Activated naive CD8-positive, alpha-beta T cell treated with anti-CD3 and anti-CD28 coated beads for 36 hours (primary cell): ENCODE results near the gene SMAD1. TPM values are rescaled to one million over a fixed set of nuclear protein-coding genes. Genes with fewer than 3 reads are reported as not detected.

Source experiments
- DNase-seq: peaks from one replicate; pipeline ENCODE4 v3.0.0; 2021
- H3K27ac Mint-ChIP-seq: one replicate; pipeline ENCODE4 v1.8.0; 2022; ENCODE audit warnings: mild to moderate bottlenecking, moderate library complexity, mixed read lengths
- H3K27me3 Mint-ChIP-seq: one replicate; pipeline ENCODE4 v1.8.0; 2022; ENCODE audit warnings: mild to moderate bottlenecking, mixed read lengths
- H3K36me3 Mint-ChIP-seq: one replicate; pipeline ENCODE4 v1.8.0; 2021; ENCODE audit warnings: mild to moderate bottlenecking, mixed read lengths
- H3K4me1 Mint-ChIP-seq: one replicate; pipeline ENCODE4 v1.8.0; 2021; ENCODE audit warnings: mixed read lengths
- H3K4me3 Mint-ChIP-seq: one replicate; pipeline ENCODE4 v1.8.0; 2022; ENCODE audit warnings: mild to moderate bottlenecking, moderate library complexity, mixed read lengths
- H3K9me3 Mint-ChIP-seq: one replicate; pipeline ENCODE4 v1.8.0; 2022; ENCODE audit warnings: mixed read lengths
- total RNA-seq, 2 experiments: library from RNA; stranded (reverse); gene quantifications; one replicate each; pipeline ENCODE4 v1.2.3, GENCODE V29; 2021

Gene SMAD1
- total RNA-seq, 2 experiments from 2014 or later: 1.2 to 1.7 TPM

DNA sequence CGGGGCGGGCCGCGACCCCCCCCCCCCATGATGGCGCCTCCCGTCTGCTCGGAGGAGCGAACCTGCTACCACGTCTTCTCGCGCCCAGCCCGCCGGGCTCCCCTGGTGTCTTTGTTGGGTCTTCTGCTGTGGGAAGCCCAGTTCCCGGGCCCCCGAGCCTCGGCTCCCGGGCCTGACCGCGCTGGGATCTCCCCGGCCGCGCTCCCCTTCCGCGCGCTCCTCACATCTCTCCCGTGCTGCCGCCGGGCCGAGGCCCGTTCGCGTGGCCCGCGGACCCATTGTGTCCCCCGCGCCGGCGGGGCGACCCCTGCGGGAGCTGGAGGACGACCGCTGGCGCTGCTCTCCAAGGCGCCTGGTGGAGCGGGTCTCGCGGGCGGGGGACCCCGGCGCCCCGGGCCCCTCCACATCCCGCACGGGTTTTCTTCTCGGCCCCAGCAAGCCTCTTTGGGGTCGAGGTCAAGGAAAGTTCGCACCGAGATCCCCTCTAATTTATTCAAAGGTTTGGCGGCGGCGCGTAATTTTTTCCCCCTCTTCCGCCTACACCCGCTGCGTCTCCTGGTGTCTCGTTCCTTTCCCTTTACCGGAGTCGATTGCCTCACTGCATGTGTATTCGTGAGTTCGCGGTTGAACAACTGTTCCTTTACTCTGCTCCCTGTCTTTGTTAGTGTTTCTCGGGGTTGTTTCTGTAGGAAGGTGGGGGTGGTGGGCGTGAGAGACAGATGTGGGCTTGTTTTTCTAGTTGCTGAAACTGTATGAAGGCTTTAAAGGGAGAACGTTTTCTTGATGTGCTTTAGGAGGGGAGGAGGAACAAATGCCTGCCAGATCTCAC lies 770 bp downstream of the SMAD1 start:
- H3K4me1 Mint-ChIP-seq: peaks cover 7% of the 10 kb centered on the region
- H3K4me3 Mint-ChIP-seq: no peak overlapping the region
- peaks cover 3% of the 10 kb centered on the region for H3K36me3 Mint-ChIP-seq
- peak; percentile 82 for DNase-seq
- peaks cover 51% of the 10 kb centered on the region for H3K27me3 Mint-ChIP-seq
- H3K27ac Mint-ChIP-seq: peak overlapping the region; percentile 70
- H3K9me3 Mint-ChIP-seq: peaks cover 3% of the 10 kb centered on the region

DNA sequence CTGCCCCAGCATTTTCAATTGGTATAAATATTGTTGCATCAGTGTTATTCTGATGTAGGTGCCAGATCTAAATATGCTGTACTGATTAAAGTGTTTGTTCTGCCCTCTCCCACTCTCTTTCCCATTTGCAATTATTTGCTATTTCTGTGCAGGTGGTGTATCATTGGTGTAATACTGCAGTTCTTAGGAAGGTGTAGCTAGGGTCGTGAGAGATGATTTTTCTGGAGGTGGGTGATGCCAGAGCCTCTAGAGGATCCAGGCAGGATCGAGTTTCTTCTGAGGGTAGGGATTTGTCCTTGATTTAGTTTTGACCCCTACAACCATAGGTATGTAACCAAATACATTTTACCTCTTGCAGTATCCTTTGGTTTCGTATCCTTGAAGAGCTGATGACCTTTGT lies 1.9 kb downstream of the SMAD1 start:
- Mint-ChIP-seq H3K4me3 (no peak overlapping the region), H3K27me3 (peaks cover 44% of the 10 kb centered on the region), H3K27ac (no peak overlapping the region), H3K4me1 (peaks cover 9% of the 10 kb centered on the region), H3K36me3 (peaks cover 3% of the 10 kb centered on the region), H3K9me3 (peaks cover 3% of the 10 kb centered on the region)
- no peak for DNase-seq

DNA sequence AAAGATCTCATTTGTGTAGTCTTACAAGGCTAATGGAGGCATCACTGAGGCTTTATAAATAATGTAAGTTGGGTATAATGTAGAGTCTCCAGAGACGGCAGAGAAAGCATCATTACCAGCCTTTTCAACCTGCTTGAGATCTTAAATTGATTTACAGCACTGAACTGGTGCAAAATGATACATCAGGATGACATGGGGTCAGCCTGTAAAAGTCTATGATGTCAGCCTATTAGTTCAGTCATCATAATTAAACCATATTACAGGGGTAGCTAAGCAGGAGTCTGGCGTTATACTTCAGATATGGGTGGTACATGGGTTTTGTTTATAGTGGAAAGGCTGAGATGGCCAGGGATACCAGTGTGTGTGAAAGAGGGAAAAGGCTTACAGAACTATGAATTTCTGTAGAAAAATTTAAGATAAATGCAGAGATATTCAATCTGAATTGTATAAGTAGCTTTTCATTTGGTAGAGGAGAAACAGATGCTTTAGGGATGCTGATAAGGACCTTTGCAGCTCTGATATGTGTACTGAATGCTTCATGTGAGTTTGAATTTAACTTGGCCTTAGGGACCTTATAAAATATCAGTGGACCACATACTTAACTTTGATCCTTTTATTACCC lies 2.7 kb downstream of the SMAD1 start:
- Mint-ChIP-seq H3K36me3 (peaks cover 3% of the 10 kb centered on the region), H3K4me1 (peaks cover 9% of the 10 kb centered on the region), H3K9me3 (peaks cover under 1% of the 10 kb centered on the region), H3K27ac (no peak overlapping the region), H3K4me3 (no peak overlapping the region), H3K27me3 (peaks cover 36% of the 10 kb centered on the region)
- DNase-seq: no peak

DNA sequence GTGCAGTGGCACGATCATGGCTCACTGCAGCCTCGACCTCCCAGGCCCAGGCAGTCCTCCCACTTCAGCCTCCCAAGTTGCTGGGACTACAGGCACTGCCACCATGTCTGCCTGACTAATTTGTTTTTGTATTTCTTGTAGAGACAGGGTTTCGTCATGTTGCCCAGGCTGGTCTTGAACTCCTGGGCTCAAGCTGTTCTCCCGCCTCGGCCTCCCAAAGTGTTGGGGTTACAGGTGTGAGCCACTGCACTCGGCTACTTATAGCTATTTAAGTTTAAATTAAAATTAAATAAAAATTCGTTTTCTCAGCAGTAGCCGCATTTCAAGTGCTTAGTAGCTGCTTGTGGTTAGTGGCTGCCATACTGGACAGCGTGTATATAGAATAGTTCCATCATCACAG lies 3.5 kb downstream of the SMAD1 start:
- no peak overlapping the region for H3K4me3 Mint-ChIP-seq
- H3K9me3 Mint-ChIP-seq: no peaks in the 10 kb centered on the region
- H3K36me3 Mint-ChIP-seq: peaks cover 3% of the 10 kb centered on the region
- H3K4me1 Mint-ChIP-seq: peaks cover 9% of the 10 kb centered on the region
- no peak for DNase-seq
- H3K27me3 Mint-ChIP-seq: peaks cover 31% of the 10 kb centered on the region
- H3K27ac Mint-ChIP-seq: no peak overlapping the region

DNA sequence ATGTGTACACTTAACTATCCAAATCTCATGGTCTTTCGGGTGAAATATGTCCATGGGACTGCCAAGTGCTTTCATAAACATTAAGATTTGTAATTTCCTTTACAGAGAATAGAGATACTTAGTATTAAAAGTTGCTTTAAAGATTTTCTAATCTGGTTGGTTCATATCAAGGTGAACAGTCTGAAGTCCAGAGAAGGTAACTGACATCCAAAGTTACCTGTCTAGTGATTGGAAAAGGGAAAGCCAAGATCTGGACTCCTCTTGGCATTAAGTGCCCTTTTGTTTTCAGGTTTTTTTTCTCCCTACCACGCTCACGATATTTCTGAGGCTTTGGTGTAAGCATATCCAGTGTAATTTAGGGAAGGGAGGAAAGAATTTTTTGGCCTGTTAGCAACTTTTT lies 5.0 kb downstream of the SMAD1 start:
- Mint-ChIP-seq H3K4me3 (no peak overlapping the region), H3K27ac (no peak overlapping the region), H3K36me3 (no peaks in the 10 kb centered on the region), H3K27me3 (peaks cover 28% of the 10 kb centered on the region), H3K9me3 (no peaks in the 10 kb centered on the region), H3K4me1 (peaks cover 3% of the 10 kb centered on the region)
- DNase-seq: no peak

DNA sequence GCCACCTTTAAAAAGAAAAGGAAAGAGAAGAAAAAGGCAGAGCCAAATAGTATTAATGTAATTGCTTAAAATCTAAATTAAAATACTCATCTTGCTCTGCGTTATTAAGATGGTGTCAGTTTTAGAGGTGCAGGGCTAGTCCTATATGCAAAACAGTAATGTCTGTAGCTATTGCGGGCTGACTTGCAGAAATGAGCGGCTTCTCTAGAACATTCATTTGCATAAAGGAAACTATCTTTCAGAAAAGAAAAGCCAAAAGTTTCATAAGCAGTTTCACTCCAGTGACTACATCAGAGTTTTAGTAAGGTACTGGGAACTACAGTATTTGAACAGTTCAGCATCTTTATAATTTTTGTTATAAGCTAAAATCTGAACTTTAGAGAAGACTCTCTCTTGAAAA lies 6.0 kb downstream of the SMAD1 start:
- Mint-ChIP-seq H3K36me3 (no peaks in the 10 kb centered on the region), H3K9me3 (no peaks in the 10 kb centered on the region), H3K27ac (no peak overlapping the region), H3K4me1 (peaks cover 3% of the 10 kb centered on the region), H3K27me3 (peaks cover 35% of the 10 kb centered on the region), H3K4me3 (no peak overlapping the region)
- DNase-seq: peak; percentile 12

DNA sequence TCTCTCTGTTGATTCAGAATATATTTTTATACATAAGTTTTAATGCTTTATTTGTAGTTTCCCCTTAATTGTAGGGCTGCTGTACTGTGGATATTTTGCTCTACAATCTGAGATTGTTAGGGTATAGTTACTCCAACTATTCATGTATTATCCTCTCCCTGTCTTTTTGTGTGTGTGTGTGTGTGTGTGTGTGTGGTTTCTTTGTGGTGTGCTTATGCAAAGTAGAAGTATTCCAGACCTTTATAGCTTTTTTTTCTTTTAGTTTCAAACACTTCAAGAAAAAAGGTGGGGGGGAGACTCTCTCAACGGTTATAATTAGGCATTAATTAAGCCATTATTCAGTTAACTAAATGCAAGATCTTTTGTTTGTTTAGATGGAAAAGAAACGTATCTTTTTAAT lies 6.7 kb downstream of the SMAD1 start:
- H3K9me3 Mint-ChIP-seq: no peaks in the 10 kb centered on the region
- no peak overlapping the region for H3K4me3 Mint-ChIP-seq
- H3K4me1 Mint-ChIP-seq: peaks cover 3% of the 10 kb centered on the region
- peaks cover 35% of the 10 kb centered on the region for H3K27me3 Mint-ChIP-seq
- H3K27ac Mint-ChIP-seq: no peak overlapping the region
- DNase-seq: no peak
- H3K36me3 Mint-ChIP-seq: no peaks in the 10 kb centered on the region

DNA sequence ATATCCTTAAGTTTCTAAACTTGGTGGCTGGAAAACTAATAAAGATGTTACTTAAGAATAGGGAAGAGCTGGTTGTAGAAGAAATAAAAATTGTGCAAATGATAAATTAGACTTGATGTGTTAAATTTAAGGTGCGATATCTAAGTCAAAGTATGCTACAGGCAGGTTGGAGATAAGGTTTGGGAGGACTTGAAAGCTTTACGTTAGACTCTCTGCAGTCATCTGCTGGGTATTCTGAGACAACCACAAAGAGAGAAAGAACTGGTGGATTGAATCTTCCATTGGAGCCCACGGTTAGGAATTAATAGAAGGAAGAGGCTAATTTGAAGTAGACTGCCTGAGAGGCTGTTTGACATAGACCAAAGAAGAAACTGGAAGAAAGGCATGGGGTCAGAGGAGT lies 7.9 kb downstream of the SMAD1 start:
- Mint-ChIP-seq H3K36me3 (no peaks in the 10 kb centered on the region), H3K27me3 (peaks cover 35% of the 10 kb centered on the region), H3K4me1 (peaks cover 3% of the 10 kb centered on the region), H3K27ac (no peak overlapping the region), H3K9me3 (no peaks in the 10 kb centered on the region), H3K4me3 (no peak overlapping the region)
- DNase-seq: no peak

DNA sequence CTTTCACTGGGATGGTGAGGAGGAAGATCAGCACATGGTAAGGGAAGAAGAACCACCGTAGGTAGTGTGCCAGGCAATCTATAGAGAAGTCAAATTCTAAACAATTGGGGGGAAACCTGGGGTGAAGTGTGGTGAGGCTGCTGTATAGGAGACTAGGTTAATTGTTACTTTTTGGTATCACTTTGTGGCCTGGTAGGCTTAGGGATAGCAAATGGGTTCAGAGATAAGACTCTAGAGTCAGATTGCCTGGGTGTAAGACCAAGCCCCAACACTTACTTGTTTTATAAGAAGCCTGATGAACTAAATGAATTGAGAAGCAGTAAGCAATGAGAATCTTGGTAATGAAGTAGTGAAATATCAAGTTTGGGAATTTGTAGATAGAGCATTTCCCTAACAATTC lies 8.7 kb downstream of the SMAD1 start:
- no peaks in the 10 kb centered on the region for H3K36me3 Mint-ChIP-seq

DNA sequence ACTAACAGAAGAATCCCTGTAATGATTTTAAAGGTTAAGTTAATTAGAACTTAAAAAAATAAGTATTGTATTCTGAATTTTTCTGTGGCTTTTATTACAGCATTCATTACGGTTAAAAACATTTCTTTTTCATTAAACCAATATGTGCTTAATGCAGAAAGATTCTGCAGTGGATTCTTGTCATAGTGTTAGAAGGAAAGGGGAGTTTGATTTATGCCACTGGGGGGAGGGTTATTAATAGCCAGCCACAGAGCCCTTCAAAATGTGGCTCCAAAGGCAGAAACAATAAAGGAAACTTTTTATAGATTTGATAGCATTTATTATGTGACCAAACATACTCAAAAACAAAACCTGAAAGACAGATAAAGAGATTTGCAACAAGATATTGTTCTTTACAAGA lies 9.1 kb downstream of the SMAD1 start:
- Mint-ChIP-seq H3K4me1 (peaks cover 3% of the 10 kb centered on the region), H3K4me3 (no peak overlapping the region), H3K27ac (no peak overlapping the region), H3K9me3 (no peaks in the 10 kb centered on the region), H3K36me3 (no peaks in the 10 kb centered on the region), H3K27me3 (peaks cover 37% of the 10 kb centered on the region)
- no peak for DNase-seq

More for the DNA sequence above, 8.7 kb downstream of the SMAD1 start:
- peaks cover 3% of the 10 kb centered on the region for H3K4me1 Mint-ChIP-seq
- H3K9me3 Mint-ChIP-seq: no peaks in the 10 kb centered on the region
- no peak for DNase-seq
- no peak overlapping the region for H3K27ac Mint-ChIP-seq
- H3K27me3 Mint-ChIP-seq: peaks cover 41% of the 10 kb centered on the region
- no peak overlapping the region for H3K4me3 Mint-ChIP-seq

DNA sequence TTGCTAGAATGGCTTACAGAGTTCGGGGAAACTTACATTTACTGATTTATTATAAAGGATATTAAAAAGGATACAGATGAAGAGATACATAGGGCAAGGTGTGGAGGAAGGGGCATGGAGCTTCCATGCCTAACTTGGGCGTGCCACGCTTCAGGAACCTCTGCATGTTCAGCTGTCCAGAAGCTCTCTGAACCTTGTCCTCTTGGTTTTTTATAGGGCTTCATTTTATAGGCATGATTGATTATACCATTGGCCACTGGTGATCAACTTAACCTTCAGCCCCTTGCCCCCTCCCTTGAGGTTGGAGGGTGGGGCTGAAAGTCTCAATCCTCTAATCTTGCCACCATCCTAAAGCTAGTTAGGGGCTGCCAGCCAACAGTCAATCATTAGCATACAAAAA lies 10.7 kb downstream of the SMAD1 start:
- Mint-ChIP-seq H3K36me3 (no peaks in the 10 kb centered on the region), H3K27ac (no peak overlapping the region), H3K27me3 (peaks cover 31% of the 10 kb centered on the region), H3K9me3 (no peaks in the 10 kb centered on the region), H3K4me3 (no peak overlapping the region), H3K4me1 (peaks cover 2% of the 10 kb centered on the region)
- DNase-seq: no peak

DNA sequence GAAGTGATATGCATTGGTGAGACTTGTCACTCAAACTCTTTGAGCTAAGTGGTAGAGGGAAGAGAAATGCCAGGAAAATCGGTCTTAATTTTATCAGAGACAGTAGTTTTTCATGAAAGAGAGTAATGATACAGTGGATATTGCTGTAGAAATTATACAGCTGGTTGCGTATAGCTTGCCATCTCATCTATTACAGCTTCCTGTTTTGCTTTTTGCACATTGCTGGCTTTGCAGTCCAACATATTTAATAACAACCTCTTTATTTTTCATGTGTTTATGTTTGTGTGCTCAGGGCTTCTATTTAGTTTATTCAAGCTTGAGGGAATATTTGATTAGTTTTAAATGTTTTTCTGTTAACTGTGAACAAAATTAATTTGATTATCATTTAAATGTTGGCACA lies 11.5 kb downstream of the SMAD1 start:
- Mint-ChIP-seq H3K27me3 (peaks cover 31% of the 10 kb centered on the region), H3K4me1 (no peaks in the 10 kb centered on the region), H3K36me3 (no peaks in the 10 kb centered on the region), H3K27ac (no peak overlapping the region), H3K4me3 (no peak overlapping the region), H3K9me3 (no peaks in the 10 kb centered on the region)
- DNase-seq: no peak

DNA sequence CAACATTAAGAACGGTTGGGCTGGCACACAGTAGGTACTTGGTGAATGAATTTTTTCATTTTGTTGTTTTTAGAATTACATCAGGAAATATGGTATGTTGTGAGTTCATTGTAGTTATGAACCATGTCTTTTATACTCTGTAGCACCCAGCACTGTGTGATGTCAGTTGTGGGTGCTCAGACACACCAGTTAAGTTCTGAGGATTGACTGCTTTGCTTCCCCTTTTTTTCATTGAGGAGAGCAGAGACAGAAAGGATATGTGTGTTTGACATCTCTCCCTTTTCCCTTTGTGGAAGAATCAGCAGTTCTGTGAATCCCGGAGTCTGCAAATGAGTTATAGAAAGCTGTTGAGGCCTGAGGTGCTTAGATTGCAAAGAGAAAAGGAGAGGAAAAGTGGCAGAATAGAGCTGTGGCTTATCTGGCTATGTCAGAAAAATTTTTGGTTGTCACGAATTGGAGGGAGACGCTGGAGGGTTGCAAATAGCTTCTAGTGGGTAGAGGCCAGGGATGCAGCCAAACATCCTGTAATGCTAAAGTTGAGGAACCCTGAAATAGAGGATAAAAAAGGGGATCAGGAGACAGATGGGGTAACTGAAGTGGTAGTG lies 13.1 kb downstream of the SMAD1 start:
- H3K9me3 Mint-ChIP-seq: no peaks in the 10 kb centered on the region
- H3K4me3 Mint-ChIP-seq: no peak overlapping the region
- H3K27me3 Mint-ChIP-seq: peaks cover 31% of the 10 kb centered on the region
- H3K27ac Mint-ChIP-seq: no peak overlapping the region
- H3K36me3 Mint-ChIP-seq: no peaks in the 10 kb centered on the region
- no peaks in the 10 kb centered on the region for H3K4me1 Mint-ChIP-seq
- no peak for DNase-seq

DNA sequence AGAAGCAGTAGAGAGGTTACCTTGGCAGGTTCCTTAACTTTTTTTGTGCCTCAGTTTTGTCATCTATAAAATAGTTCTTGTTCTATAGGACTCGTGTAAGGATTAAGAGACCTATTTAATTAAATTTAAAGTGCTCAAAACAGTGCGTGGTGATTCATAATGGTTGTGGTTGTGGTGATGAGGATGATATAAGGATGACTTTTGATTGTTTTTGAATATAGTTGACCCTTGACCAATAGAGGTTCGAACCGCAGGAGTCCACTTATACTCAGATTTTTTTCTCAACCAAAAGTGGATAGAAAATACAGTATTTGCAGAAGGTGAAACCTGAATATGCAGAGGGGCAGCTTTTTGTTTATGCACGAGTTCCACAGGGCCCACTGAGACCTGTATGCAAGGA lies 14.6 kb downstream of the SMAD1 start:
- Mint-ChIP-seq H3K9me3 (no peaks in the 10 kb centered on the region), H3K27ac (no peak overlapping the region), H3K4me1 (no peaks in the 10 kb centered on the region), H3K36me3 (no peaks in the 10 kb centered on the region), H3K27me3 (peaks cover 36% of the 10 kb centered on the region), H3K4me3 (no peak overlapping the region)
- no peak for DNase-seq

DNA sequence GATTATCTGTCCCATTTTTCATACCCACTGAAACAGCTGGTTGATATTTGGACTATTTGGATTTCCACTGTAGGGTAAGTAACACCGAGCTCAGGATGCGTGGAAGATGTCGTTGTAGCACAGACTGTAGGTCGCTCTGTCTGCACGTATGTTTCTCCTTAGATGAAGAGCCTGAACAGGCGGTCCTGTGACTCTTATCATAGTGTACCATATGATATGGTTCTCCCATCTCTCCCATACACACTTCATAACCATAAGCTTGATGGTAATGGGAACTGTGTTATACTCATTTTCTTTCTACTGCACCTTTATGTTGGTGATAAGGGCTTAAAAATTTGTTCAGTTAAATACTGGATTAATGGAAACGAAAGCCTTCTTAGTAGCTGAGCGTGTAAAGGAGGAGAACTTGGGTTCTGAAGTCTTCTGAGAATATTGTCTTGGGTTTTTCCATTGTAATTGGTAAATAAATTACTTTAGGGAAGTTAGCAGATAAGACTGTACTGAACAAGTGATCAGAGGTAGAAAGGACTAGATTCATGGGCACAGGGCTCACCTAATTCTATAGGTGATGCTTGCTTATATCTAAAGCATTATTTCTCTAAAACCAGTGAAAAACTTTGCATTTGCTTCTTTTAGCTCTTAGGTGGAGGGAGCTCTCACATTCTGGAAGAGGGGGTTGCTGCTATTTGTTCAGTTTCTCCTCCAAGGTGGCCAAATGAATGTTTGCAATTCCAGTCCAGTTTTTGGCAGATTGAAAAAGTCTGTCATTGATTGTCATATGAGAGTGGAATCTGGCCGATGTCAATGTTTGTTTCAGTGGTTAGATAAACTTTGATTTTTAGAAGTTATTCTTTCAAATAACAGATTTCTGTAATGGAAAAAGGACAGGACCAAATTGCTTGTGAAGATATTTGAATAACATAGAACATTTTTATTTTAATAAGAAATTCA lies 15.8 kb downstream of the SMAD1 start:
- no peak overlapping the region for H3K4me3 Mint-ChIP-seq
- H3K9me3 Mint-ChIP-seq: no peaks in the 10 kb centered on the region

More for the DNA sequence above, 15.8 kb downstream of the SMAD1 start:
- H3K27ac Mint-ChIP-seq: no peak overlapping the region
- H3K27me3 Mint-ChIP-seq: peaks cover 26% of the 10 kb centered on the region
- H3K36me3 Mint-ChIP-seq: no peaks in the 10 kb centered on the region
- no peaks in the 10 kb centered on the region for H3K4me1 Mint-ChIP-seq
- no peak for DNase-seq
